ENCODE measurements around the gene CDH4. TPM values are rescaled to one million over a fixed set of nuclear protein-coding genes. Genes with fewer than 3 reads are reported as not detected.

CDH4 gene
- total and polyA plus RNA-seq, 11 donors = 0.04 to 0.54 (median 0.08) TPM; not detected in 1

- 74 to 80% (median 79%) methylated on average over 6 to 9 of the region's 9 CpGs for WGBS, 4 donors
- intact Hi-C loops (cut with DNase I) = no loop called here
- no peaks in the 10 kb centered on the region for H3K9me3 ChIP-seq
- no peak overlapping the region for H3K4me3 ChIP-seq
- H3K27ac ChIP-seq = no peak overlapping the region
- no peaks in the 10 kb centered on the region for H3K36me3 ChIP-seq
- peaks cover 0 to 18% (median 0%) of the 10 kb centered on the region in 9 donors for H3K27me3 ChIP-seq
- no peak for ATAC-seq
- DNase-seq = no peak
- TF ChIP-seq POLR2A (IDR thresholded peaks at IDR 0.05) = no peak
- TF ChIP-seq, protein P1, sequence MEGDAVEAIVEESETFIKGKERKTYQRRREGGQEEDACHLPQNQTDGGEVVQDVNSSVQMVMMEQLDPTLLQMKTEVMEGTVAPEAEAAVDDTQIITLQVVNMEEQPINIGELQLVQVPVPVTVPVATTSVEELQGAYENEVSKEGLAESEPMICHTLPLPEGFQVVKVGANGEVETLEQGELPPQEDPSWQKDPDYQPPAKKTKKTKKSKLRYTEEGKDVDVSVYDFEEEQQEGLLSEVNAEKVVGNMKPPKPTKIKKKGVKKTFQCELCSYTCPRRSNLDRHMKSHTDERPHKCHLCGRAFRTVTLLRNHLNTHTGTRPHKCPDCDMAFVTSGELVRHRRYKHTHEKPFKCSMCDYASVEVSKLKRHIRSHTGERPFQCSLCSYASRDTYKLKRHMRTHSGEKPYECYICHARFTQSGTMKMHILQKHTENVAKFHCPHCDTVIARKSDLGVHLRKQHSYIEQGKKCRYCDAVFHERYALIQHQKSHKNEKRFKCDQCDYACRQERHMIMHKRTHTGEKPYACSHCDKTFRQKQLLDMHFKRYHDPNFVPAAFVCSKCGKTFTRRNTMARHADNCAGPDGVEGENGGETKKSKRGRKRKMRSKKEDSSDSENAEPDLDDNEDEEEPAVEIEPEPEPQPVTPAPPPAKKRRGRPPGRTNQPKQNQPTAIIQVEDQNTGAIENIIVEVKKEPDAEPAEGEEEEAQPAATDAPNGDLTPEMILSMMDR (IDR thresholded peaks at IDR 0.05) = no peak
- H3K4me1 ChIP-seq = no peaks in the 10 kb centered on the region
Measured at GRCh38 chr20:61333484-61334108, 81.5 kb downstream of the CDH4 start.

GRCh38 chr20:61340157-61340556, 88.1 kb downstream of the CDH4 start:
- intact Hi-C loops (cut with DNase I) = no loop called here
- Histone ChIP-seq H3K4me3 (no peak overlapping the region), H3K27me3 (peaks cover 0 to 23% (median 0%) of the 10 kb centered on the region in 9 donors), H3K27ac (no peak overlapping the region), H3K9me3 (no peaks in the 10 kb centered on the region), H3K36me3 (no peaks in the 10 kb centered on the region), H3K4me1 (no peaks in the 10 kb centered on the region)
- ATAC-seq = no peak
- TF ChIP-seq, protein P1 (IDR thresholded peaks at IDR 0.05) = no peak
- TF ChIP-seq POLR2A (IDR thresholded peaks at IDR 0.05) = no peak
- WGBS, 4 donors = 73 to 85% (median 75%) methylated on average over 5 of the region's 5 CpGs
- DNase-seq = no peak

GRCh38 chr20:61341605-61342004, 89.5 kb downstream of the CDH4 start:
- no peaks in the 10 kb centered on the region for H3K4me1 ChIP-seq
- TF ChIP-seq, protein P1 (IDR thresholded peaks at IDR 0.05) = no peak
- no peak for TF ChIP-seq POLR2A (IDR thresholded peaks at IDR 0.05)
- H3K4me3 ChIP-seq = no peak overlapping the region
- no peak overlapping the region for H3K27ac ChIP-seq
- H3K9me3 ChIP-seq = no peaks in the 10 kb centered on the region
- WGBS, 4 donors = 69 to 90% (median 88%) methylated on average over 5 of the region's 5 CpGs
- H3K36me3 ChIP-seq = no peaks in the 10 kb centered on the region
- intact Hi-C loops (cut with DNase I) = no loop called here
- no peak for ATAC-seq
- DNase-seq = no peak
- peaks cover 0 to 37% (median 0%) of the 10 kb centered on the region in 9 donors for H3K27me3 ChIP-seq

GRCh38 chr20:61343934-61344333, 91.9 kb downstream of the CDH4 start:
- intact Hi-C loops (cut with DNase I) = no loop called here
- no peaks in the 10 kb centered on the region for H3K9me3 ChIP-seq
- TF ChIP-seq, protein P1 (IDR thresholded peaks at IDR 0.05) = no peak
- no peak for TF ChIP-seq POLR2A (IDR thresholded peaks at IDR 0.05)
- H3K36me3 ChIP-seq = no peaks in the 10 kb centered on the region
- ATAC-seq = no peak
- 64 to 77% (median 72%) methylated on average over 9 of the region's 9 CpGs for WGBS, 4 donors
- H3K27me3 ChIP-seq = peaks cover 0 to 38% (median 4%) of the 10 kb centered on the region in 9 donors
- no peak overlapping the region for H3K27ac ChIP-seq
- no peak for DNase-seq
- no peak overlapping the region for H3K4me3 ChIP-seq
- no peaks in the 10 kb centered on the region for H3K4me1 ChIP-seq
